Daoy (cell line): ENCODE measurements around the gene GABRR2. TPM values are rescaled to one million over a fixed set of nuclear protein-coding genes. Genes with fewer than 3 reads are reported as not detected.
A peak's percentile ranks its signal among the peaks of the same experiment; 100 is the strongest.

Experiments used
- DNase-seq: peaks from one replicate; pipeline ENCODE4 v3.0.0-alpha.2; 2015; ENCODE audit warnings: low read depth
- total RNA-seq: library from RNA; depleted of rRNA; stranded (reverse); fragments of >200 nt; shearing (Covaris generic); gene quantifications from 2 replicates; pipeline ENCODE4 v1.2.3, GENCODE V29; 2014

Gene GABRR2
- total RNA-seq, 1 experiment from 2014 or later = not detected

DNA sequence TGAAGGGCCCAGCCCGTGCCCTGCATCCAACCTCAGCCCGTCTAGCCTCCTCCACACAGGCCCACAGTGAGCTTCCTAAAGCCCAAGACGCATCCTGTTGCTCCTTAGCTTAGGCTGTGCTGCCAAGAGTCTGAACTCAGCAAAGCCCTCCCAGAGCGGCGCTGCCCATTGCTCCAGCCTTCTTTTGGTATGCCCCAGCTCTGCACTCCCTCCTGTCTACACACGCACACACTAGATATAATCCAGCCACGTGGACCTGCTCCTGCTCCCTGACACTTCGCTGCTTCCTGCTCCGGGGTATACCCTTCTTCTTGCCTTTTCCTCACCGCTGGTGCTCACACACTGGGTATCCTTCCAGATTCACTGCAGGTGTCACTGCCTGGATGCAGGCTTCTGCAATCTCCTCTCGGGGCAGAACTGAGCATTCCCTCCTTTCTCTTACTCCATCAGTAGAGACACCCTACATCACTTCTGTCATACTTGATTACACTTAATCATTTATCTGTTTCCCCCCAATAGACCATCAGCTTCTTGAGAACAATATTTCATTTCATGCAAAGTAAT, 23.8 kb downstream of the GABRR2 start:
- DNase-seq = no peak

GRCh38 chr6:89290401-89291155, 24.5 kb downstream of the GABRR2 start:
- DNase-seq = no peak

DNA sequence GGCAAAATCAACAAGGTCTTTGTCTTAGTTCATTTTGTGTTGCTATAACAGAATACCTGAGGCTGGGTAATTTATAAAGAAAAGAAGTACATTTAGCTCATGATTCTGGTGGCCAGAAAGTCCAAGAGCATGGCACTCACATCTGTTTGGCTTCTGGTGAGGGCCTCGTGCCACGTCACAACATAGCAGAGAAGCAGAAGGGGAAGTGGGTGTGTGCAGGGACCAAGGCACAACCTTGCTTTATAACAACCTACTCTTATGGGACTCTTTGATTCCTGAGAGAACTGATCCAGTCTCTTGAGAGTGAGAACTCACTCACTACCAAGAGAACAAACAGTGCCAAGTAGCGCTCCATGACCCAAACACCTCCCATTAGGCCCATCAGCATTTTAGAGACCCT, 25.4 kb downstream of the GABRR2 start:
- no peak for DNase-seq

DNA sequence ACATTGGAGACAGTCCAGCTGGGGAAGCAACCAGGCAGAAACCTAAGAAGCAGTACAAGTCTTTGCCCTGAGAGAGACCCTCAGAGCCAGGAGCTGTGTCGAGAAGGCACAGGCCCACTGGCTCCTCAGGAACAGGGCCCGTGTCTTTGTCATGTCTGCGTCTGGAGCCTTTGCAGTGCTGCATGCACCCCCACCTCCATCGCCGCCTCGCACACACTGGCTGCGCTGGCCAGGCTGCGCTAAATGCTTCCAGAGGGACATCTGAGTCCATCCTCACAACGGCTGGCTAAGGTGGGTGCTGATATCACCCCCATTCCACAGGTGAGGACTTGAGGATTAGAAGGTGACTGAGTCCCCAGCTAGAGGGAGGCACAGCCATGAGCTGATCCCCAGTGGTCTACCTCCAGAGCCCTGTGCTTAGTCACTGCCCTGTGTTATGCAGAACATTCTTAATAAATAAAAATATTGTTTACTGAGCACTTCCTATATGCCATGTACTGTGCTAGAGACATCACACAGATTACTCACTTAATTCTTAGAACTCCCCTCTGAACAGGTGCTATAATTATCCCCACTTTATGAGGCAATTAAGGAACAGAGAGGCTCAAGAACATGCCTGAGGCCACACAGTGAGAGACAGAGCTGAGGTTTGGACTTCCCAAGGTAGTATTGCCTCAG, 27.6 kb downstream of the GABRR2 start:
- DNase-seq = no peak

- no peak for DNase-seq
Measured at GRCh38 chr6:89286516-89286915, 28.6 kb downstream of the GABRR2 start.

DNA sequence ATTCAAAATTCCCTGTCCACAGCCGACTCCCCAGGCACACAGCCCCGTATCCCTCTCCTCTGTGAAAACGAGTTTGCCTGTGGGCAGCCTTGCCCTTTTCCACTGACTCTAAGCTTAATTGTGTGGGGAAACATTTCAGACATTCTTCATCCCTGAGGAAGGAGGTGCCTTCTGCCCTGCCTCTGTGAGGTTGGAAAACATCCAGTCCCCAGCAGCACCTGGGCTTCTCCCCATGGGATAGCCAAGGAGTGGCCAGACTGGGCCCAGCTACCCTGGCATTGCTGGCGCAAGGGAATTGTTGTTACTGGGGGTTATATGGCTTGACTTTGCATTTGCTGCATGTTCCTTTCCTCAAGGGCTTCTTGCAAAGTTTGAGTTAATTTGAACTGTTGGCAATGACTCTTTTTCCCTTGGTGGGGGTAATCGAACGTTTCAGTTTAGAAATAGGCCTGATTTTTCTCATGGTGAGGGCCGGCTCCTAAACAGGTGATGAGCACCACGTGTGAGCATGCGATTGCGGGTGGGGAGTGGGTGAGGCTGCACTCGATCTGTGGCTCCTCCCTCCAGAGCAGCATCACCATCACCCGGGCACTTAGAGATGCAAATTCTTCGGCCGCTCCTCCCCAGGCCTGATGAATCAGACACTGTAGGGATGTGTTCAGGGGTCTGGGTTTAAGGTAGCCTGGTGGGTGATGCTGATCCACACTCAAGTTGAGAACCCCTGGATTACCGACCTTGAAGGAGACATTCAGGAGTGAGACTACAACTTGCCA, 29.9 kb downstream of the GABRR2 start:
- no peak for DNase-seq

DNA sequence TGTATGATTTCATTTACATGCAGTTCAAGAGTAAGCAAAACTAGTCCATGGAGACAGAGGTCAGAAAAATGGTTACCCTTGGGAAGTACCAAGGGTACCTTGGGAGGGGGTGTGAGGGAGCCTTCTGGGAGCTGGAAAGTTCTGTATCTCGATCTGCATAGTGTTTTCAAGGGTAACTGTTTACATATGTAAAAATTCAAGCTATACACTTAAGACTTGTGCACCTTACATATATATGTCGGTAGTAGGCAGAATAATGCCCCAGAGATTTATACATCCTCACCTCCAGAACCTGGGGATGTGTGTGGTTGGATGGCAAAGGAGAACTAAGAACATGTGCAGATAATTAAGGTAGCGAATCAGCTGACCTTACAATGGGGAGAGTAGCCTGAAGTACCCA, 31.0 kb downstream of the GABRR2 start:
- DNase-seq = no peak

- no peak for DNase-seq
Measured at GRCh38 chr6:89282749-89283148, 32.4 kb downstream of the GABRR2 start.

DNA sequence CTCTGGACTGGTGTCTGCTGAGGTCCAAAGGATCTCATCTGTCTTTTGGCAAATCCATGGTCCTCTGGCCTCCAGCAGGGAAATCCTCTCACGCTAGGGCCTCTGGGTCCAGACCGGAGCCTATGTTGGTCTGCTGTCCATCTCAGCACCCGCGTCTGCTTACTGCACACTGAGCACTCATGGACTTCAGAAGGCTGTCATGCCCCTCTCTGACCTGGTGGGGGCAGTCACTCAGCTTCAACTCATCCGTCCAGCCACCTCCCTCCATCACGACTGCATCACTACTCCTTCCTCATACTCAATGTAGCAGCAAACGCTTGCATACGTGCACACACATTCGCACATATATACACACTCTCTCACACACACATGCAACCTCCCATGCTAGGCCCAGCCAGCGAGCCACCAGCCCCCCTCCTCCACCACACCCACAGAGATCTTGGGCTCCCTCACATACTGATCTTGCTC, 33.3 kb downstream of the GABRR2 start:
- DNase-seq = peak; percentile 60

- DNase-seq = no peak
Measured at GRCh38 chr6:89278956-89279355, 36.1 kb downstream of the GABRR2 start.

DNA sequence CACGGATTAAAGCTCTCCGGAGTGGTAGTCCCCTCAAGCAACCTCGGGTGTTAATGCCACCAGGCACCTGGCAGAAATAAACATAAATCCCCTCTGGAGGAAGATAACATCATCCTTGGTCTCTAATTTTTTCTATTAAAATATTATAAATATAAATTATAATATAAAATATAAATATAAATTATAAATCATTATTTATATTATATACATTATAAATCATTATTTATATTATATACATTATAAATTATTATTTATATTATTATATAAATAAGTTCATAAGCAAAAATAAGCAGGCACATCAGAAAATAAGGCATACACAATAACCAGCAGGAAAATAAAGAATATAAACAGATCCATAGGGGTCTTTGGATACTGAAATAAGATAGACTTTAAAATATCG, 39.2 kb downstream of the GABRR2 start:
- DNase-seq = no peak

- no peak for DNase-seq
Measured at GRCh38 chr6:89273816-89274215, 41.3 kb downstream of the GABRR2 start.

- no peak for DNase-seq
Measured at GRCh38 chr6:89272596-89272995, 42.5 kb downstream of the GABRR2 start.

GRCh38 chr6:89270951-89271721, 44.0 kb downstream of the GABRR2 start:
- no peak for DNase-seq

GRCh38 chr6:89269981-89270380, 45.1 kb downstream of the GABRR2 start:
- no peak for DNase-seq

- no peak for DNase-seq
Measured at GRCh38 chr6:89269252-89269651, 45.8 kb downstream of the GABRR2 start.

DNA sequence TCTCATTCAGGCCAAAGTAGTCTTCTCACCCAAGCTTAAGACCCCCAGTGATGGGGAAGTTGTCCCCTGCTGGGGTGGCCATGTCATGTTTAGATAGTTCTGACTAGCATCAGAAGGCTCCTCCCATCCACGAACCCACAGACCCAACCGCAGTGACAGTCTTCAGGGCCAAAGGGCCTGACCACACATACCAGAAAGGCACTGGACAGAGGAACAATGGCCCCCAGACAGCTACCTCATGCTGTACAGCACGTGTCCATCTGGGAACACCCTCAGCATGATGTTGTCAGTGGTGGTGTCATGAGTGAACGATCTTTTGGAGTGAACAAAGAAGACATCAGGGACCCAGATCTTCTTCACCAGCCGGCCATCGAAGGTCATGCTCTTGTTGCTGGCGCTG, 46.3 kb downstream of the GABRR2 start:
- DNase-seq = no peak

- no peak for DNase-seq
Measured at GRCh38 chr6:89267918-89268317, 47.2 kb downstream of the GABRR2 start.

GRCh38 chr6:89264296-89264695, 50.8 kb downstream of the GABRR2 start:
- no peak for DNase-seq

DNA sequence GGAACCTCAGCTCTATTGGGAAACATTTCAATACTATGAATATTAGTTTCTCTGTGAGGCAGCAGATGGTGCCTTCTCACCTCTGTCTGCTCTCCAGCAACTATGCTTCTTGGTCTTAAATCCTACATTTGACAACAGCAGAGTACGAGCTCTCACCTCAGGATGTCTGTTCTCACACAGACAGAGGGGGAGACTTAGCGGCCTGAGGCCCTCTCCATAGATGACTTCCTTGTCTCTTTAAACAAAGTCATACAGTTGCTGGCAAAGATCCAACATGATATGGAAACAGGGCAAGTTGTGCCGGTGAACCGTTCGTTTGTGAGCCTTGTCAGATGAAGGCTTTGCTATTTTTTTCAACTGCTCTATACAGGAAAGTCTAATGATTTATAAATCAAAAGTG, 54.3 kb downstream of the GABRR2 start:
- DNase-seq = no peak

DNA sequence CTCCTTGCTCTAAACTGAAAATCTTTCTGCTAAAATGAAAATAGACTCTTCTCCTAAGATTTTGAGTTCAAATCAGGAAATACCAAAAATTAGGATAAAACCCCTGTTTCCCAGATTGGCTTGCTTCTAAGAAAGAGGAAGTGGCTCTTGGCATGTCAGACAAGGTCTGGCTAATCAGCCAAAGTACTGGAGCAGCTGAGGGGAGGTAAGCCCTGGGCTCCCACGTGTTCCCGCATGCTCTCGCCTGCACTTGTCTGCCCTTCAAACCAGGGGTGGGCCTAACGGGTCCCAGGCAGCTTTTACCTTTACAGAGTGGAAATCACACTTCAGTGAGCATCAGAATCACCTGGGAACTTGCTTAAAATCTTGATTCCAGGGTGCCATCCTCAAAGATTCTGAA, 54.8 kb downstream of the GABRR2 start:
- no peak for DNase-seq

GRCh38 chr6:89258912-89259311, 56.2 kb downstream of the GABRR2 start:
- DNase-seq = no peak
